ENCODE measurements around the gene USP25. TPM values are rescaled to one million over a fixed set of nuclear protein-coding genes. Genes with fewer than 3 reads are reported as not detected.

USP25 gene
- total RNA-seq, 1 experiment from 2014 or later: 33.6 TPM

DNA sequence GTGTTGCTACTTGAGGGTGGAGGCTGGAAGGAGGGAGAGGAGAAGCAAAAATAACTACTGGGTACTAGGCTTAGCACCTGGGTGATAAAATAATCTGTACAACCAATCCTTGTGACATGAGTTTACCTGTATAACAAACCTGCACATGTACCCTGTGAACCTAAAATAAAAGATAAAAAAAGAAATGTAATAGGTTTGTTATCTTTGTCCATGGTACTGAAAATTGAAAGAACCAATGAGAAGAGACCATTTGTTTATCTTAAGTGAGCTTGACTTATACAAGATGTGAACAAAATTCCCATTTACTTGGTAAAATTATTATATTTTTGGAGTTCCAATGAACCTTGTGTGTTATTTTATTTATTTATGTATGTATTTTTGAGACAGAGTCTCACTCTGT, 11.1 kb upstream of the USP25 start:
- ChIA-PET CTCF (no interaction called here), RAD21 (ENCODE audit: low non-redundant PET in 1 of 2, low total read pairs in 2 of 2, uncharacterized antibody in 2 of 2, unreplicated experiment in 2 of 2) (no interaction called here), POLR2A (no interaction called here)
- H3K27ac ChIP-seq (ENCODE audit: low read depth, low read length): no peak overlapping the region
- no peak overlapping the region for H3K4me2 ChIP-seq (ENCODE audit: low read length)
- H3K36me3 ChIP-seq (ENCODE audit: control insufficient read depth in 1 of 2, insufficient read depth in 2 of 2, low read length in 2 of 2): no peaks in the 10 kb centered on the region
- no peaks in the 10 kb centered on the region for H3K79me2 ChIP-seq (ENCODE audit: insufficient read depth, low read length)
- no TSS peak for BruUV-seq (replicated peaks)
- intact Hi-C loops (cut with micrococcal nuclease): no loop called here
- no peaks in the 10 kb centered on the region for H3K27me3 ChIP-seq (ENCODE audit: insufficient read depth, low read length)
- H4K20me1 ChIP-seq (ENCODE audit: insufficient read depth): no peaks in the 10 kb centered on the region
- DNase-seq (ENCODE audit: low read depth, low spot score) (no peak), ATAC-seq (no peak)
- no peaks in the 10 kb centered on the region for H3K9me2 ChIP-seq (ENCODE audit: insufficient read depth)
- peaks cover 9 to 12% of the 10 kb centered on the region in 2 experiments; a peak in 3 of 4 replicates for H3K4me1 ChIP-seq (ENCODE audit: control insufficient read depth in 1 of 2, insufficient read depth in 2 of 2, low read length in 2 of 2)
- H3K9me3 ChIP-seq (ENCODE audit: control insufficient read depth in 1 of 2, insufficient read depth in 1 of 2, low read depth in 1 of 2, low read length in 2 of 2): no peaks in the 10 kb centered on the region
- no peak overlapping the region for H2AFZ ChIP-seq (ENCODE audit: low read depth, low read length, poor library complexity, severe bottlenecking)
- TF ChIP-seq JUND (IDR thresholded peaks at IDR 0.05) (no peak), CBX3 (IDR thresholded peaks at IDR 0.05; ENCODE audit: low read depth) (no peak), YY1 (IDR thresholded peaks at IDR 0.05; ENCODE audit: extremely low read depth, insufficient replicate concordance, low read depth, low read length) (no peak), SP1 (IDR thresholded peaks at IDR 0.05; ENCODE audit: low read depth) (no peak), EZH2phosphoT487 (IDR thresholded peaks at IDR 0.05; ENCODE audit: borderline replicate concordance) (no peak), EGR1 (IDR thresholded peaks at IDR 0.05; ENCODE audit: low read depth) (no peak), RAD21 (IDR thresholded peaks at IDR 0.05; ENCODE audit: low read depth) (no peak), TCF7L2 (IDR thresholded peaks at IDR 0.05; ENCODE audit: borderline replicate concordance, extremely low read depth, insufficient read depth, insufficient read length) (no peak), ZNF274 (IDR thresholded peaks at IDR 0.05; ENCODE audit: low read depth, low read length) (no peak)
- TF ChIP-seq, protein P1, sequence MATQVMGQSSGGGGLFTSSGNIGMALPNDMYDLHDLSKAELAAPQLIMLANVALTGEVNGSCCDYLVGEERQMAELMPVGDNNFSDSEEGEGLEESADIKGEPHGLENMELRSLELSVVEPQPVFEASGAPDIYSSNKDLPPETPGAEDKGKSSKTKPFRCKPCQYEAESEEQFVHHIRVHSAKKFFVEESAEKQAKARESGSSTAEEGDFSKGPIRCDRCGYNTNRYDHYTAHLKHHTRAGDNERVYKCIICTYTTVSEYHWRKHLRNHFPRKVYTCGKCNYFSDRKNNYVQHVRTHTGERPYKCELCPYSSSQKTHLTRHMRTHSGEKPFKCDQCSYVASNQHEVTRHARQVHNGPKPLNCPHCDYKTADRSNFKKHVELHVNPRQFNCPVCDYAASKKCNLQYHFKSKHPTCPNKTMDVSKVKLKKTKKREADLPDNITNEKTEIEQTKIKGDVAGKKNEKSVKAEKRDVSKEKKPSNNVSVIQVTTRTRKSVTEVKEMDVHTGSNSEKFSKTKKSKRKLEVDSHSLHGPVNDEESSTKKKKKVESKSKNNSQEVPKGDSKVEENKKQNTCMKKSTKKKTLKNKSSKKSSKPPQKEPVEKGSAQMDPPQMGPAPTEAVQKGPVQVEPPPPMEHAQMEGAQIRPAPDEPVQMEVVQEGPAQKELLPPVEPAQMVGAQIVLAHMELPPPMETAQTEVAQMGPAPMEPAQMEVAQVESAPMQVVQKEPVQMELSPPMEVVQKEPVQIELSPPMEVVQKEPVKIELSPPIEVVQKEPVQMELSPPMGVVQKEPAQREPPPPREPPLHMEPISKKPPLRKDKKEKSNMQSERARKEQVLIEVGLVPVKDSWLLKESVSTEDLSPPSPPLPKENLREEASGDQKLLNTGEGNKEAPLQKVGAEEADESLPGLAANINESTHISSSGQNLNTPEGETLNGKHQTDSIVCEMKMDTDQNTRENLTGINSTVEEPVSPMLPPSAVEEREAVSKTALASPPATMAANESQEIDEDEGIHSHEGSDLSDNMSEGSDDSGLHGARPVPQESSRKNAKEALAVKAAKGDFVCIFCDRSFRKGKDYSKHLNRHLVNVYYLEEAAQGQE (IDR thresholded peaks at IDR 0.05; ENCODE audit: low read depth): no peak; the same call in 1 of the 2 replicates
- TF ChIP-seq, protein P2, sequence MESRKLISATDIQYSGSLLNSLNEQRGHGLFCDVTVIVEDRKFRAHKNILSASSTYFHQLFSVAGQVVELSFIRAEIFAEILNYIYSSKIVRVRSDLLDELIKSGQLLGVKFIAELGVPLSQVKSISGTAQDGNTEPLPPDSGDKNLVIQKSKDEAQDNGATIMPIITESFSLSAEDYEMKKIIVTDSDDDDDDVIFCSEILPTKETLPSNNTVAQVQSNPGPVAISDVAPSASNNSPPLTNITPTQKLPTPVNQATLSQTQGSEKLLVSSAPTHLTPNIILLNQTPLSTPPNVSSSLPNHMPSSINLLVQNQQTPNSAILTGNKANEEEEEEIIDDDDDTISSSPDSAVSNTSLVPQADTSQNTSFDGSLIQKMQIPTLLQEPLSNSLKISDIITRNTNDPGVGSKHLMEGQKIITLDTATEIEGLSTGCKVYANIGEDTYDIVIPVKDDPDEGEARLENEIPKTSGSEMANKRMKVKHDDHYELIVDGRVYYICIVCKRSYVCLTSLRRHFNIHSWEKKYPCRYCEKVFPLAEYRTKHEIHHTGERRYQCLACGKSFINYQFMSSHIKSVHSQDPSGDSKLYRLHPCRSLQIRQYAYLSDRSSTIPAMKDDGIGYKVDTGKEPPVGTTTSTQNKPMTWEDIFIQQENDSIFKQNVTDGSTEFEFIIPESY (IDR thresholded peaks at IDR 0.05; ENCODE audit: extremely low read depth, insufficient replicate concordance, low read length): no peak
- no peak overlapping the region for H3K9ac ChIP-seq (ENCODE audit: low read length)
- no peak overlapping the region for H3K4me3 ChIP-seq (replicated peaks in 1 of 2; ENCODE audit: low read depth in 1 of 2, low read length in 2 of 2)
